K562 treated with DMSO at 1 percent for 24 hours (cell line): ENCODE data around the gene TGIF2LY. TPM values are rescaled to one million over a fixed set of nuclear protein-coding genes. Genes with fewer than 3 reads are reported as not detected.

Source experiments
- total RNA-seq: library from RNA; unstranded; fragments of 300-600 nt; gene quantifications from 2 replicates; pipeline ENCODE4 v1.2.3, GENCODE V29; 2022; ENCODE audit warnings: low read depth; ENCODE audit not compliant: insufficient read depth

Gene TGIF2LY
- not detected in 2 replicates for total RNA-seq

DNA sequence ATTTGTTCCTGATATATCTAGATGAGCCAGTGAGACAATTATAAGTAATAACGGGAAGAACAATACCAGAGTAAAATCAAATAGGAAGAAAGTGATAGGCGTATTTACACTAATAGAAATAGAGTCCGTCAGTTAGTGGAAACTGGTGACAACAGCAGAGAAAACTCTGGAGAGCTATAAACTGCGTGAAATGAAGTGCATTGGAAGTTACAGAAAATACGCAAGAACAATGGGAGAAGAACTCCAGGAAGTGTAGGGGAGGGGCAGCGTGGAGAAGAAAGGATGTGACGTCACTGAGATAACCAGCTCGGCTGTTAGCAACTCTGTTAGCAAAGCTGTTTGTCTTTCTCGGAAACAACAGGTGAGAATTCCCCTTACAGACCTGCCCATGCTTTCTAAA lies at the start of gene TGIF2LY:
Gene TGIF2LY (plus strand): TSS at position 301 of the 400 bp plus-strand sequence. CDS start 178 bp downstream, outside the sequence.

